ENCODE data around the gene CERS6. TPM values are rescaled to one million over a fixed set of nuclear protein-coding genes. Genes with fewer than 3 reads are reported as not detected.

The CERS6 gene
- total and polyA plus RNA-seq, 2 of the 8 experiments (the other 6 are each of a cell fraction or from before 2014, with no cell fraction given) = 6.8 to 28.2 TPM

- TF ChIP-seq, protein P1, sequence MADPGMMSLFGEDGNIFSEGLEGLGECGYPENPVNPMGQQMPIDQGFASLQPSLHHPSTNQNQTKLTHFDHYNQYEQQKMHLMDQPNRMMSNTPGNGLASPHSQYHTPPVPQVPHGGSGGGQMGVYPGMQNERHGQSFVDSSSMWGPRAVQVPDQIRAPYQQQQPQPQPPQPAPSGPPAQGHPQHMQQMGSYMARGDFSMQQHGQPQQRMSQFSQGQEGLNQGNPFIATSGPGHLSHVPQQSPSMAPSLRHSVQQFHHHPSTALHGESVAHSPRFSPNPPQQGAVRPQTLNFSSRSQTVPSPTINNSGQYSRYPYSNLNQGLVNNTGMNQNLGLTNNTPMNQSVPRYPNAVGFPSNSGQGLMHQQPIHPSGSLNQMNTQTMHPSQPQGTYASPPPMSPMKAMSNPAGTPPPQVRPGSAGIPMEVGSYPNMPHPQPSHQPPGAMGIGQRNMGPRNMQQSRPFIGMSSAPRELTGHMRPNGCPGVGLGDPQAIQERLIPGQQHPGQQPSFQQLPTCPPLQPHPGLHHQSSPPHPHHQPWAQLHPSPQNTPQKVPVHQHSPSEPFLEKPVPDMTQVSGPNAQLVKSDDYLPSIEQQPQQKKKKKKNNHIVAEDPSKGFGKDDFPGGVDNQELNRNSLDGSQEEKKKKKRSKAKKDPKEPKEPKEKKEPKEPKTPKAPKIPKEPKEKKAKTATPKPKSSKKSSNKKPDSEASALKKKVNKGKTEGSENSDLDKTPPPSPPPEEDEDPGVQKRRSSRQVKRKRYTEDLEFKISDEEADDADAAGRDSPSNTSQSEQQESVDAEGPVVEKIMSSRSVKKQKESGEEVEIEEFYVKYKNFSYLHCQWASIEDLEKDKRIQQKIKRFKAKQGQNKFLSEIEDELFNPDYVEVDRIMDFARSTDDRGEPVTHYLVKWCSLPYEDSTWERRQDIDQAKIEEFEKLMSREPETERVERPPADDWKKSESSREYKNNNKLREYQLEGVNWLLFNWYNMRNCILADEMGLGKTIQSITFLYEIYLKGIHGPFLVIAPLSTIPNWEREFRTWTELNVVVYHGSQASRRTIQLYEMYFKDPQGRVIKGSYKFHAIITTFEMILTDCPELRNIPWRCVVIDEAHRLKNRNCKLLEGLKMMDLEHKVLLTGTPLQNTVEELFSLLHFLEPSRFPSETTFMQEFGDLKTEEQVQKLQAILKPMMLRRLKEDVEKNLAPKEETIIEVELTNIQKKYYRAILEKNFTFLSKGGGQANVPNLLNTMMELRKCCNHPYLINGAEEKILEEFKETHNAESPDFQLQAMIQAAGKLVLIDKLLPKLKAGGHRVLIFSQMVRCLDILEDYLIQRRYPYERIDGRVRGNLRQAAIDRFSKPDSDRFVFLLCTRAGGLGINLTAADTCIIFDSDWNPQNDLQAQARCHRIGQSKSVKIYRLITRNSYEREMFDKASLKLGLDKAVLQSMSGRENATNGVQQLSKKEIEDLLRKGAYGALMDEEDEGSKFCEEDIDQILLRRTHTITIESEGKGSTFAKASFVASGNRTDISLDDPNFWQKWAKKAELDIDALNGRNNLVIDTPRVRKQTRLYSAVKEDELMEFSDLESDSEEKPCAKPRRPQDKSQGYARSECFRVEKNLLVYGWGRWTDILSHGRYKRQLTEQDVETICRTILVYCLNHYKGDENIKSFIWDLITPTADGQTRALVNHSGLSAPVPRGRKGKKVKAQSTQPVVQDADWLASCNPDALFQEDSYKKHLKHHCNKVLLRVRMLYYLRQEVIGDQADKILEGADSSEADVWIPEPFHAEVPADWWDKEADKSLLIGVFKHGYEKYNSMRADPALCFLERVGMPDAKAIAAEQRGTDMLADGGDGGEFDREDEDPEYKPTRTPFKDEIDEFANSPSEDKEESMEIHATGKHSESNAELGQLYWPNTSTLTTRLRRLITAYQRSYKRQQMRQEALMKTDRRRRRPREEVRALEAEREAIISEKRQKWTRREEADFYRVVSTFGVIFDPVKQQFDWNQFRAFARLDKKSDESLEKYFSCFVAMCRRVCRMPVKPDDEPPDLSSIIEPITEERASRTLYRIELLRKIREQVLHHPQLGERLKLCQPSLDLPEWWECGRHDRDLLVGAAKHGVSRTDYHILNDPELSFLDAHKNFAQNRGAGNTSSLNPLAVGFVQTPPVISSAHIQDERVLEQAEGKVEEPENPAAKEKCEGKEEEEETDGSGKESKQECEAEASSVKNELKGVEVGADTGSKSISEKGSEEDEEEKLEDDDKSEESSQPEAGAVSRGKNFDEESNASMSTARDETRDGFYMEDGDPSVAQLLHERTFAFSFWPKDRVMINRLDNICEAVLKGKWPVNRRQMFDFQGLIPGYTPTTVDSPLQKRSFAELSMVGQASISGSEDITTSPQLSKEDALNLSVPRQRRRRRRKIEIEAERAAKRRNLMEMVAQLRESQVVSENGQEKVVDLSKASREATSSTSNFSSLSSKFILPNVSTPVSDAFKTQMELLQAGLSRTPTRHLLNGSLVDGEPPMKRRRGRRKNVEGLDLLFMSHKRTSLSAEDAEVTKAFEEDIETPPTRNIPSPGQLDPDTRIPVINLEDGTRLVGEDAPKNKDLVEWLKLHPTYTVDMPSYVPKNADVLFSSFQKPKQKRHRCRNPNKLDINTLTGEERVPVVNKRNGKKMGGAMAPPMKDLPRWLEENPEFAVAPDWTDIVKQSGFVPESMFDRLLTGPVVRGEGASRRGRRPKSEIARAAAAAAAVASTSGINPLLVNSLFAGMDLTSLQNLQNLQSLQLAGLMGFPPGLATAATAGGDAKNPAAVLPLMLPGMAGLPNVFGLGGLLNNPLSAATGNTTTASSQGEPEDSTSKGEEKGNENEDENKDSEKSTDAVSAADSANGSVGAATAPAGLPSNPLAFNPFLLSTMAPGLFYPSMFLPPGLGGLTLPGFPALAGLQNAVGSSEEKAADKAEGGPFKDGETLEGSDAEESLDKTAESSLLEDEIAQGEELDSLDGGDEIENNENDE (IDR thresholded peaks at IDR 0.05; ENCODE audit: insufficient replicate concordance, low read length) = no peak
- TF ChIP-seq BCL11A (IDR thresholded peaks at IDR 0.05; ENCODE audit: low read depth in 2 of 2, low read length in 2 of 2) (no peak), EZH2 (IDR thresholded peaks at IDR 0.05; ENCODE audit: low read depth, low read length, severe bottlenecking) (no peak), BACH1 (IDR thresholded peaks at IDR 0.05; ENCODE audit: low read length) (no peak), SP2 (IDR thresholded peaks at IDR 0.05; ENCODE audit: low read length) (no peak), RNF2 (IDR thresholded peaks at IDR 0.05; ENCODE audit: borderline replicate concordance, low read depth, low read length, missing control alignments, poor library complexity, severe bottlenecking) (no peak), CTBP2 (IDR thresholded peaks at IDR 0.05; ENCODE audit: borderline replicate concordance, insufficient read depth, insufficient read length, low read length) (no peak), SAP30 (IDR thresholded peaks at IDR 0.05; ENCODE audit: insufficient read depth, insufficient replicate concordance, low read length) (no peak), EGR1 (IDR thresholded peaks at IDR 0.05; ENCODE audit: borderline replicate concordance, low read depth, low read length) (no peak)
- TF ChIP-seq, protein P2, sequence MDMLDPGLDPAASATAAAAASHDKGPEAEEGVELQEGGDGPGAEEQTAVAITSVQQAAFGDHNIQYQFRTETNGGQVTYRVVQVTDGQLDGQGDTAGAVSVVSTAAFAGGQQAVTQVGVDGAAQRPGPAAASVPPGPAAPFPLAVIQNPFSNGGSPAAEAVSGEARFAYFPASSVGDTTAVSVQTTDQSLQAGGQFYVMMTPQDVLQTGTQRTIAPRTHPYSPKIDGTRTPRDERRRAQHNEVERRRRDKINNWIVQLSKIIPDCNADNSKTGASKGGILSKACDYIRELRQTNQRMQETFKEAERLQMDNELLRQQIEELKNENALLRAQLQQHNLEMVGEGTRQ (IDR thresholded peaks at IDR 0.05; ENCODE audit: low read length) = no peak
Measured at GRCh38 chr2:168694866-168695265, 238.8 kb downstream of the CERS6 start (continued).
